Keratinocyte (primary cell): ENCODE data around the gene ADAM12. TPM values are rescaled to one million over a fixed set of nuclear protein-coding genes. Genes with fewer than 3 reads are reported as not detected.

Experiments
- DNase-seq: peaks from one replicate; pipeline ENCODE4 v3.0.0-alpha.2; 2011; ENCODE audit warnings: low read depth, missing footprints, low spot score
- FAIRE-seq: peaks from 2 replicates; lab custom pipeline; 2011; peaks lifted over from hg19 to GRCh38; lab: Jason Lieb, UNC
- H2AFZ ChIP-seq: 2 replicates; pipeline ENCODE4 v1.6.0; 2012; ENCODE audit warnings: low read length, control low read depth, inconsistent platforms; ENCODE audit not compliant: control insufficient read depth
- H3K27ac ChIP-seq: 2 replicates; pipeline ENCODE4 v1.5.1; 2011; ENCODE audit warnings: low read length; ENCODE audit not compliant: control insufficient read depth, insufficient read depth
- H3K27me3 ChIP-seq: 3 replicates; pipeline ENCODE4 v1.6.0; 2011; ENCODE audit warnings: low read length; ENCODE audit not compliant: control insufficient read depth, insufficient read depth; ENCODE audit errors: extremely low read depth
- H3K36me3 ChIP-seq, 2 experiments: 2 replicates in 1 of 2; 3 replicates in 1 of 2; pipeline ENCODE4 v1.5.1; 2011; ENCODE audit warnings: low read length in 2 of 2, mild to moderate bottlenecking in 1 of 2; ENCODE audit not compliant: control insufficient read depth in 2 of 2, insufficient read depth in 2 of 2; ENCODE audit errors: extremely low read depth in 1 of 2
- H3K4me1 ChIP-seq: 3 replicates; pipeline ENCODE4 v1.5.1; 2011; ENCODE audit warnings: low read length; ENCODE audit not compliant: control insufficient read depth, insufficient read depth; ENCODE audit errors: extremely low read depth
- H3K4me2 ChIP-seq: 3 replicates; pipeline ENCODE4 v1.6.0; 2011; ENCODE audit warnings: low read depth, low read length; ENCODE audit not compliant: control insufficient read depth, insufficient read depth; ENCODE audit errors: extremely low read depth
- H3K4me3 ChIP-seq, 3 experiments: fragments of 200-600 bp in 1 of 3; sonication (generic) in 1 of 3; 2 replicates in 2 of 3; 3 replicates in 1 of 3; pipeline ENCODE4 v1.5.1; 2011 to 2016; ENCODE audit warnings: low read length in 3 of 3, mild to moderate bottlenecking in 3 of 3, control low read depth in 2 of 3, inconsistent platforms in 1 of 3, low read depth in 1 of 3, mixed read lengths in 1 of 3, mixed run types in 1 of 3, moderate library complexity in 1 of 3; ENCODE audit not compliant: control insufficient read depth in 2 of 3, insufficient read depth in 2 of 3; ENCODE audit errors: extremely low read depth in 1 of 3
- H3K79me2 ChIP-seq: 2 replicates; pipeline ENCODE4 v1.6.0; 2012; ENCODE audit warnings: low read length; ENCODE audit not compliant: control insufficient read depth, insufficient read depth
- H3K9ac ChIP-seq: 3 replicates; pipeline ENCODE4 v1.6.0; 2011; ENCODE audit warnings: low read length; ENCODE audit not compliant: control insufficient read depth, insufficient read depth; ENCODE audit errors: extremely low read depth
- H3K9me1 ChIP-seq: 3 replicates; pipeline ENCODE4 v1.6.0; 2011; ENCODE audit warnings: low read length; ENCODE audit not compliant: control insufficient read depth, insufficient read depth; ENCODE audit errors: extremely low read depth
- H3K9me3 ChIP-seq: 2 replicates; pipeline ENCODE4 v1.5.1; 2012; ENCODE audit warnings: low read depth, low read length; ENCODE audit not compliant: control insufficient read depth
- H4K20me1 ChIP-seq: 3 replicates; pipeline ENCODE4 v1.6.0; 2011; ENCODE audit warnings: low read length; ENCODE audit not compliant: control insufficient read depth, insufficient read depth; ENCODE audit errors: extremely low read depth
- EZH2 ChIP-seq: IDR thresholded peaks from one replicate; pipeline ENCODE4 v1.6.1; 2012; ENCODE audit warnings: inconsistent platforms, mild to moderate bottlenecking, low read length, moderate library complexity
- dilution Hi-C: fragments of 300-500 bp; cut with MboI; formaldehyde crosslinking; loops from one replicate; pipeline ENCODE4 v1.7.0; 2020; ENCODE audit warnings: low sequenced_read_pairs; ENCODE audit not compliant: extremely low pct_ligation_motif_present
- polyA plus RNA-seq, 5 experiments: library from polyadenylated mRNA; depleted of rRNA in 3 of 5; stranded (reverse) in 3 of 5; stranded (forward) in 1 of 5; unstranded in 1 of 5; fragments of >200 nt; gene quantifications; 1 replicate in 1 of 5; 2 replicates in 3 of 5; 3 replicates in 1 of 5; pipeline versions ENCODE4 v1.2.1 to v1.2.3, GENCODE V29; 2011 to 2012; ENCODE audit warnings: missing spikeins in 2 of 5, low read depth in 1 of 5, low replicate concordance in 1 of 5
- TF ChIP-seq, protein P1 (sequence below), 3 experiments: IDR thresholded peaks in 1 of 3; conservative IDR thresholded peaks in 1 of 3; optimal IDR thresholded peaks in 1 of 3; 2 replicates in 2 of 3; 3 replicates in 1 of 3; pipeline versions ENCODE3 to v1.5.1; 2011; ENCODE audit warnings: low read length in 3 of 3, mild to moderate bottlenecking in 3 of 3, moderate library complexity in 2 of 3, control low read depth in 1 of 3, inconsistent platforms in 1 of 3; ENCODE audit not compliant: insufficient read depth in 2 of 3; ENCODE audit errors: extremely low read depth in 1 of 3

ADAM12 gene
- polyA plus RNA-seq, 1 donor (not counting 4 experiments of a cell fraction or from before 2014, with no cell fraction given): 0.07 TPM

DNA sequence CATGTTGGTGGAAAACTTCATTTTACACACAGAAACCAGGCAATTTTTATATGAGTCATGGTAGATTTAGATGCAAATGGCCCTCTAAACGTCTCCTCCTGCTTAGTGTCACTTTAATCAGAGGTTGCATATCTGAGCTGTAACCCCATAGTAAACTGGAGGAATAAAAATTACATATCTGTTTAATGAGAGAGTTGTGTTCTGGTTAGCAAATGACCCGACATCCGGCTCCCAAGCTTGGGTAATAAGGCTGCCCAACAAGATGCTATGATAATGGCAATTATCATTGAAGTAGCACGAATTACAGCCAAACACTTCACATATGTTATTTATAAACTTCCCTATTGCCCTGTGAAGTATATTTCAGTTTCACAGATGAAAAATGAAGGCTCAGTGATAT, 10.6 kb upstream of the ADAM12 start:
- Histone ChIP-seq H2AFZ (no peak overlapping the region), H3K4me3 (no peak overlapping the region), H3K27me3 (no peaks in the 10 kb centered on the region), H3K36me3 (no peaks in the 10 kb centered on the region), H4K20me1 (no peaks in the 10 kb centered on the region), H3K9me3 (no peaks in the 10 kb centered on the region), H3K9ac (no peak overlapping the region), H3K9me1 (no peaks in the 10 kb centered on the region), H3K27ac (no peak overlapping the region), H3K4me1 (peaks cover 8% of the 10 kb centered on the region), H3K79me2 (no peaks in the 10 kb centered on the region), H3K4me2 (no peak overlapping the region)
- DNase-seq (no peak), FAIRE-seq (no peak)
- TF ChIP-seq, protein P1, sequence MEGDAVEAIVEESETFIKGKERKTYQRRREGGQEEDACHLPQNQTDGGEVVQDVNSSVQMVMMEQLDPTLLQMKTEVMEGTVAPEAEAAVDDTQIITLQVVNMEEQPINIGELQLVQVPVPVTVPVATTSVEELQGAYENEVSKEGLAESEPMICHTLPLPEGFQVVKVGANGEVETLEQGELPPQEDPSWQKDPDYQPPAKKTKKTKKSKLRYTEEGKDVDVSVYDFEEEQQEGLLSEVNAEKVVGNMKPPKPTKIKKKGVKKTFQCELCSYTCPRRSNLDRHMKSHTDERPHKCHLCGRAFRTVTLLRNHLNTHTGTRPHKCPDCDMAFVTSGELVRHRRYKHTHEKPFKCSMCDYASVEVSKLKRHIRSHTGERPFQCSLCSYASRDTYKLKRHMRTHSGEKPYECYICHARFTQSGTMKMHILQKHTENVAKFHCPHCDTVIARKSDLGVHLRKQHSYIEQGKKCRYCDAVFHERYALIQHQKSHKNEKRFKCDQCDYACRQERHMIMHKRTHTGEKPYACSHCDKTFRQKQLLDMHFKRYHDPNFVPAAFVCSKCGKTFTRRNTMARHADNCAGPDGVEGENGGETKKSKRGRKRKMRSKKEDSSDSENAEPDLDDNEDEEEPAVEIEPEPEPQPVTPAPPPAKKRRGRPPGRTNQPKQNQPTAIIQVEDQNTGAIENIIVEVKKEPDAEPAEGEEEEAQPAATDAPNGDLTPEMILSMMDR (optimal IDR thresholded peaks at IDR 0.05 in 1 of 3, IDR thresholded peaks at IDR 0.05 in 1 of 3, conservative IDR thresholded peaks at IDR 0.05 in 1 of 3; ENCODE audit: extremely low read depth in 1 of 3, insufficient read depth in 2 of 3, low read length in 3 of 3): no peak
- no peak for TF ChIP-seq EZH2
- dilution Hi-C loops: no loop called here

DNA sequence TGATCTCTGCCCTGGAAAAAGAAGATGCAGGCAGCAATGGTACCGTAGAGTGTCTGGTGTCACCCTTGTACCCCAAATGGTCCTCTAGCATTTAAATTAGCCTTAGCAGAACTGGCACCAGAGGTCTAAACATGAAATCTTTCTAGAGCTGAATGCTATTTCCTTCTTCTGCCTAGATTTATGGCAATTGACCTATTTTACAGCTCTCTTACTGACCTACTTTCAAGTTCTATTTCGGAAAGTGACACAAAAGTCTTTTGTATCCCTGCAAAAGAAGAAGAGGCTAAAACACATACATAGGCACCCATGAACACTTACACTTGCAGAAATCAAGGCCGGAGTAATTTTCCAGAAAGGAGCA, 10.1 kb upstream of the ADAM12 start:
- no peak for FAIRE-seq
- H3K9me3 ChIP-seq: no peaks in the 10 kb centered on the region
- no peaks in the 10 kb centered on the region for H3K79me2 ChIP-seq
- H3K9me1 ChIP-seq: no peaks in the 10 kb centered on the region
- H4K20me1 ChIP-seq: no peaks in the 10 kb centered on the region
- no peak overlapping the region for H3K9ac ChIP-seq
- H2AFZ ChIP-seq: no peak overlapping the region
- no peak for TF ChIP-seq EZH2
- no peak overlapping the region for H3K4me2 ChIP-seq
- H3K27ac ChIP-seq: no peak overlapping the region
- peaks cover 8% of the 10 kb centered on the region for H3K4me1 ChIP-seq
- dilution Hi-C loops: no loop called here
- DNase-seq: no peak
- no peaks in the 10 kb centered on the region for H3K27me3 ChIP-seq
- no peak overlapping the region for H3K4me3 ChIP-seq
- H3K36me3 ChIP-seq: no peaks in the 10 kb centered on the region
